GM18520 (cell line): ENCODE results near the gene LOC128125822.
"Not testable (repeated sequence)": the region's sequence is repeated elsewhere in the genome, so short reads cannot be mapped to it uniquely, and the experiment has no call there.

Experiments used
- ATAC-seq: cut with Tn5 transposase; IDR thresholded peaks from one replicate; pipeline ENCODE4 v1.9.1; 2021; ENCODE audit not compliant: unreplicated experiment

The LOC128125822 gene

DNA sequence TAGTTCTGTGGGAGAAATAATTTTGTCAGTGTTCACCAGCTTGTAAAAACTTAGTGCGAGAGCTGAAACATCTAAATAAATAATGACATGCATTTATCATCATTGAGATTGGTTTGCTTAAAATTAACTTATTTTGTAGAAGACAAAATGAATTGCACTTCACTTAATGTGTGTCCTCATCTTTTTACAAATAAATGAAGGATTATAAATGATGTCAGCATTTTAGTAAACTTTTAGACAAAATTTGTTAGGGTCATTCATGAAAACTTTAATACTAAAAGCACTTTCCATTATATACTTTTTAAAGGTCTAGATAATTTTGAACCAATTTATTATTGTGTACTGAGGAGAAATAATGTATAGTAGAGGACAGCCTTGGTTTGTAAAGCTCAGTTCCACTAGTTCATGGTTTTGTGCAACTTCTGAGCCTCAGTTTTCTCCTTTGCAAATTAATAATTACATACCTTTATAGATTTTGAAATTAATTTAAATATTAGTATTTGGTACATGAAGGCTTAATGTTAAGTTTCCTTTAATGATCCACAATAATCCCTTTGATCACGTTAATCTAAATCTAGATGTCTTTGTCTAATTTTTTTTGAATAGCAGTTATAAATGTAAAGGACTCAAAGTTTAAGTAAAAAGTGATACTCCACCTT lies 9.2 kb downstream of the LOC128125822 start:
- no peak for ATAC-seq

DNA sequence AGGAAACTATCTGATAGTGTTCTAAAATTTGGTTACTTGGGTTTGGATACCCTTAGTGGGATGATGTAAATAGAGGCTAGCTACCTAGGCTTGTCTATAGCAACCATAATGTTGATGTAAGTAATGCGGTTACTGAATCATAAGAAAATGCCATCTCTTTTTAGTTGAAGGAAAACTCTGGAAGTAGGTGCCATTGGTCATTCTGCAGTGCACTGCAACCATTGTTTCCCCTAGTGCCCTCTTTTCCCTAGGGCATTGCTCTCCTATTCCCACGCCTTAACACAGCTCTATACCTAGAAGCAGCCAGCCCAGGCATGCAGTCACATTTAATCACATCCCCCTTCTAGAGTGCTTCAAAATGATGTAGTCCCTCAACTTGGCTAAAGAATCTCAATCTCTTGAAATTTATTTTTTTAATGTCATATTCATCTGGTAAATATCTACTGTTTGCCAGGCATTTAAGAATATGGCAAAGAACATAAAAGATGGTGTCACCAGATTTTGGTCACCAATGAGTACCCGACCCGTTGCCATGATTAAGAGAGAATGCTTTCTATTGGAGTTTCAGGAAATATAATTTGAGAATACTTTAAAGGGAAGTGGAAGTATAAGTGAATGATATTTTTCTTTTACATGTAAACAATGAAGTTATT lies 10.4 kb downstream of the LOC128125822 start:
- no peak for ATAC-seq

GRCh38 chr6:63584125-63584514 lies 11.8 kb downstream of the LOC128125822 start:
- no peak for ATAC-seq

DNA sequence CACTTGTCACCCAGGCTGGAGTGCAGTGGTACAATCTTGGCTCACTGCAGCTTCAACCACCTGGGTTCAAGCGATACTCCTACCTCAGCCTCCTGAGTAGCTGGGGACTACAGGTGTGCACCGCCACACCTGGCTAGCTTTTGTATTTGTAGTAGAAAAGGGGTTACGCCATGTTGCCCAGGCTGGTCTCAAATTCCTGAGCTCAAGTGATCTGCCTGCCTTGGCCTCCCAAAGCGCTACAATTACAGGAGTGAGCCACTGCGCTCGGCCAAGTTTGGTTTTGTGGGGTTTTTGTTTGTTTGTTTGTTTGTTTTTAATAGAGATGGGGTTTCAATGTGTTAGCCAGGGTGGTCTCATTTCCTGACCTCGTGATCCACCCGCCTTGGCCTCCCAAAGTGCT lies 12.3 kb downstream of the LOC128125822 start:
- ATAC-seq, result no peak

- ATAC-seq, result not testable (repeated sequence)
Observed at GRCh38 chr6:63585652-63586051, 13.4 kb downstream of the LOC128125822 start.

- no peak for ATAC-seq
Observed at GRCh38 chr6:63589952-63590411, 17.7 kb downstream of the LOC128125822 start.

- no peak for ATAC-seq
Observed at GRCh38 chr6:63592886-63593285, 20.6 kb downstream of the LOC128125822 start.

DNA sequence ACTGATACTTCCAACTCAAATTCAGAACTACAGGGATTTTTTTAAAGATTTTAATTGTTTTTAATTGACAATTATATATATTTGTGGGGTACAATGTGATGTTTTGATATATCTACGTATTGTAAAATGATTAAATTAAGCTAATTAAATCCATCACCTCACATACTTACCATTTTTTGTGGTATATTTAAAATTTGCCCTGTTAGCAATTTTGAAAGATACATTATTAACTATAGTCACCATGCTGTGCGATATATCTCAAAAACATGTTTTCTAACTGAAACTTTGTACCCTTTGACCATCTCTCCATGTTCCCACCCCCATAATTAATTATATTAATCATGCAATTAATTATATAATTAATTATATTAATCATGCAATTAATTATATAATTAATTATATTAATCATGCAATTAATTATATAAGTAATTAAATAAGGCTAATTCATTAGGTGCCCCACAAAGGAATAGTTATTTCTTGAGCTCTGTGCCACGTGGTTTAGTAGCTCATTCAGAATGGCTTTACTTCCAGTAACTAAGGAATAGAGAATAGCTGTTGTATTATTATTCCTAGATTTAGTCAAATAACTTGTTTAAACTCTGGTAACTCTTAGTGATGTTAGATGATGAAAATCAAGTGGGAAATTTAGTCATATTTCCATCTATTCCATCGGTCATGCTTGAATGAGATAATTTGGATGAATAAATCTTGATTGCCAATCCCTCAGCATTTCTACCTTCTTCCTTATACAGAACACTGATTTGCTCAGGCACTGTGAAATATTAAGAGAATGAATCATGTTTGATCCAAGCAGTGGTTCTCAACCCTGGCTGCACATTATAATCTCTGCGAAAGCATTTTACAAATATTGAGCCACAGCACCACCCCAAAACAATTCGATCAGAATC lies 25.1 kb downstream of the LOC128125822 start:
- ATAC-seq, result no peak

DNA sequence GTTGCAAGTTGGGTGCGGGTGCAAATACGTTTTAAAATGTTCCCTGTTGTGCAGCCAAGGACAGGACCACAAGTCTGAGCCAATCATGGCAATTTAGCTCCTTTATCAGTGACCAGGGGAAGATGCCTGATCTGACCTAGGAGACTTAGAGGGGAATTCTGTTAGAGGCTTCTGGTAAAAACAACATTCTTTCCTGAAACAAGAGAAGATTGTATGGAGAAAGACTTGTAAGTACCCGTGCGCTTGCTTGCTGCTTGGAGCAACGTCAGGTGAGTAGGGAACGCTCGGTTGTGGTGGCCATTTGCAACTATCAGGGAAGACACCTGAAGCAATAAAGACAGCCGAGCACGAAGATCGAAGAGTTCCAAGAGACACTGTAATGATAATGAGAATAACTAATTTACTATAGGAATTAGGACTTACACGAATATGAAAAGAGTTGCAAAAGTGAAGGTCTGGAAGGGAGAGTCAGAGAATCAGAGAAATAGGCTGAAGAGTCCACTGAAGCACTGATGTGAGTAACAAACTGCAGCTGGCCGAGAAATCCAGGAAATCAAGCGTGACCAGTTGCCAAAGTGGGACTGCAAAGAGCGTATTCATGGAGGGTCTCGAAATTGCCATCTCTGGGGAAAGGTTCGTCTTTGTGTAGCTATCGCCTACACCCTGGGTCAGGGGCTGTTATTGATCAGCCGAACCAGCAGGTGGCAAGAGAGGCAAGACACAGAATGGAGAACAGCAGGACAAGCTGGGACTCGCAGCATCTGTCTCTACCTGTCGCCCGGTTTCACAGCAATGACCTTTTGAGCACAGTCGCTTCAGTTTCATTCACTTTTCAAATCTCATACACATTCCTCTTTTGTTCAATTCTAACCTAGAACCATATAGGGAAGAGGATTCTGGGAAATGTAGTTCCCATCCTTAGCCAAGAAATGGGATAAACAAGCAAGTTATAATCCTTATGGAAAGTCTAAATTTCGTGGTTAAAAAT lies 26.1 kb downstream of the LOC128125822 start:
- ATAC-seq, result peak; percentile 99

GRCh38 chr6:63599243-63599642 lies 27.0 kb downstream of the LOC128125822 start:
- ATAC-seq, result no peak

DNA sequence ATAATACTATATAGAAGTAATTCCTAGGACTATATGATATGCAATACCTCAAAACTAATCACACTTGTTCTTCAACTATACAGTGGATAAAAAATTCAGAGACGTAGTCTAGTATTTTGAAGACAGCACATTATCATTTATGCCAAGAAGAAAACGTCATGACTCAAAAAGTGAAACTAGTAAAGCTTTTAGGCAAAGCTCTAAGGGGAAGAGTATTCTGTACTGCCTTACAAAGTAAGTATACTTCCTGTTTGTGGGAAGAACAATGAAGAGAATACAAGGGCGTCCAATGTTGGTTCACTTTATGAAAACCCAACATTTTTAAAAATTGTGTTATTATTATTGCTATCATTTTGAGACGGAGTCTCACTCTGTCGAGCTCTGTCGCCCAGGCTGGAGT lies 27.9 kb downstream of the LOC128125822 start:
- ATAC-seq, result no peak

DNA sequence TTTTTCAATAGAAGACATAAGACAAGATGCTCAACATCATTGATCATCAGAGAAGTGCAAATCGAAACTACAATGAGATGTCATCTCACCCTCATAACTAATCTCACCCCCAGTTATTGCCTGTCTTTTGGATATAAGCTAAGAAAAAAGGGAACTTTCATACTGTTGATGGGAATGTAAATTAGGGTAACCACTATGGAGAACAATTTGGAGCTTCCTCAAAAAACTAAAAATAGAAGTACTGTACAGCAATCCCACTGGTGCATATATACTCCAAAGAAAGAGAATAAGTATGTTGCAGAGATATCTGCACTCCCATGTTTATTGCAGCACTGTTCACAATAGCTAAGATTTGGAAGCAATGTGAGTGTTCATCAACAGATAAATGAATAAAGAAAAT lies 37.0 kb downstream of the LOC128125822 start:
- no peak for ATAC-seq

DNA sequence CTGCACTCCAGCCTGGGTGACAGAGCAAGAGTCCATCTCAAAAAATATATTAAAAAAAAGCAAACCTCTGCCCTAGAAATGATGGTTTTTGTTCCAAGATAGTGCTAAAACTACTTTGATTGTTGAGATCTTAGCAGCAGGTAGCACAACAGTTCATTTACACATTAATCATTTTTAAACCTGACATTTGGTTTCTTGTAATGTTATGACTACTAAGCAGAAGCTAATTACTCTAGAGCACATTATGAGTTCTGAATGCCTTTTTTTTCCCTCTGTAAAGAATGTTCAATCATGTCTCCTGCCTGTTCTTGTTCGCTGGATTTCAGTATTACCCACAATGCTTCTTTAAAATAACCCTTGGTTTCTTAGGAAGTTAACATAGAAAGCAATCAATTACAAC lies 38.7 kb downstream of the LOC128125822 start:
- no peak for ATAC-seq

GRCh38 chr6:63611560-63611959 lies 39.3 kb downstream of the LOC128125822 start:
- no peak for ATAC-seq

- no peak for ATAC-seq
Observed at GRCh38 chr6:63615590-63615989, 43.3 kb downstream of the LOC128125822 start.
